Ovary (tissue), 9 donors: ENCODE measurements around the gene PAK1. TPM values are rescaled to one million over a fixed set of nuclear protein-coding genes. Genes with fewer than 3 reads are reported as not detected.

Experiments used
- DNase-seq, 5 donors: peaks; one replicate each; pipeline ENCODE4 v3.0.0-alpha.2; 2019 to 2020
- H3K27ac ChIP-seq, 2 donors: fragments of 200-600 bp; one replicate each; pipeline versions ENCODE4 v1.5.1 to v1.8.0; 2019 to 2022
- H3K27me3 ChIP-seq: fragments of 200-600 bp; one replicate; pipeline ENCODE4 v1.8.0; 2022
- H3K36me3 ChIP-seq: fragments of 200-600 bp; sonication (generic); one replicate; pipeline ENCODE4 v1.5.1; 2019
- H3K4me1 ChIP-seq: one replicate; pipeline ENCODE4 v1.8.1; 2013; ENCODE audit warnings: mild to moderate bottlenecking, moderate library complexity; ENCODE audit not compliant: insufficient read depth
- H3K4me3 ChIP-seq: fragments of 200-600 bp; sonication (generic); one replicate; pipeline ENCODE4 v1.5.1; 2017
- H3K9me3 ChIP-seq, 2 donors: fragments of 200-600 bp in 1 of 2; sonication (generic) in 1 of 2; one replicate each; pipeline versions ENCODE4 v1.5.1 to v1.8.1; 2013 to 2019; ENCODE audit warnings: mild to moderate bottlenecking in 1 of 2, moderate library complexity in 1 of 2
- CTCF ChIP-seq, 3 donors: fragments of 450-650 bp in 2 of 3; fragments of 200-600 bp in 1 of 3; IDR thresholded peaks; one replicate each; pipeline versions ENCODE4 v1.5.1 to v1.8.0; 2016 to 2022; ENCODE audit warnings: antibody characterized with exemption in 3 of 3, mild to moderate bottlenecking in 1 of 3
- EP300 ChIP-seq: sonication (generic); formaldehyde crosslinking; IDR thresholded peaks from one replicate; pipeline ENCODE4 v1.6.1; 2017; ENCODE audit warnings: antibody characterized with exemption
- POLR2A ChIP-seq: fragments of 450-650 bp; IDR thresholded peaks from one replicate; pipeline ENCODE4 v1.6.1; 2017; ENCODE audit warnings: antibody characterized with exemption, mild to moderate bottlenecking, moderate library complexity
- WGBS, 3 donors: extraction: QIAGEN DNeasy Blood & Tissue Kit in 1 of 3; methylation state at CpG; one replicate each; pipeline versions ENCODE4 v1.1.5 to v1.1.7; 2013 to 2017; 5-methylcytosine and 5-hydroxymethylcytosine counted together
- intact Hi-C, 4 donors: fragments of 100-400 bp; cut with DNase I; formaldehyde crosslinking; loops; one replicate each; pipeline versions ENCODE4 v1.11.0 to v1.15.1; 2022 to 2023
- polyA plus RNA-seq, 2 donors: library from polyadenylated mRNA; stranded (reverse); fragments of 200-250 nt in 1 of 2; fragments of 350-450 nt in 1 of 2; fragmentation: Illumina TruSeq in 1 of 2; extraction: RNeasy Lipid Tissue Mini Kit (QIAGEN cat#74804) in 1 of 2; gene quantifications; one replicate each; pipeline ENCODE4 v1.2.3, GENCODE V29; 2013 to 2014
- total RNA-seq, 7 donors: library from RNA; depleted of rRNA in 2 of 7; stranded (reverse); fragments of >200 nt in 2 of 7; fragmentation: NEBNext Ultra II Directional in 3 of 7; extraction: Animal tissue kit (Norgen Biotek cat#: 25700) in 3 of 7; gene quantifications; one replicate each; pipeline versions ENCODE4 v1.1.0 to v1.2.4, GENCODE V29; 2016 to 2023
- donor health status: DM: no; HTN: no; CAD: no; lungs with moderate emphysema.
- donor health status: DM: no; HTN: no; CAD: no.
- donor health status: Bipolar disorder and iron deficiency.
- donor health status: DM: yes; HTN: yes; CAD: no.
- donor health status: DM: no; HTN: no; CAD: no.
- donor health status: DM: yes; HTN: yes; CAD: no.

PAK1 gene
- total and polyA plus RNA-seq, 9 donors: 18.4 to 53.0 (median 42.3) TPM

GRCh38 chr11:77421041-77421723 lies 52.7 kb downstream of the PAK1 start:
- TF ChIP-seq EP300: no peak
- TF ChIP-seq POLR2A: no peak
- Histone ChIP-seq H3K4me1 (no peaks in the 10 kb centered on the region), H3K36me3 (no peaks in the 10 kb centered on the region), H3K27me3 (no peaks in the 10 kb centered on the region), H3K4me3 (no peak overlapping the region), H3K27ac (no peak overlapping the region), H3K9me3 (no peaks in the 10 kb centered on the region)
- DNase-seq: no peak
- intact Hi-C loops: no loop called here
- WGBS, 3 donors: 93 to 98% (median 94%) methylated on average over 2 of the region's 2 CpGs

DNA sequence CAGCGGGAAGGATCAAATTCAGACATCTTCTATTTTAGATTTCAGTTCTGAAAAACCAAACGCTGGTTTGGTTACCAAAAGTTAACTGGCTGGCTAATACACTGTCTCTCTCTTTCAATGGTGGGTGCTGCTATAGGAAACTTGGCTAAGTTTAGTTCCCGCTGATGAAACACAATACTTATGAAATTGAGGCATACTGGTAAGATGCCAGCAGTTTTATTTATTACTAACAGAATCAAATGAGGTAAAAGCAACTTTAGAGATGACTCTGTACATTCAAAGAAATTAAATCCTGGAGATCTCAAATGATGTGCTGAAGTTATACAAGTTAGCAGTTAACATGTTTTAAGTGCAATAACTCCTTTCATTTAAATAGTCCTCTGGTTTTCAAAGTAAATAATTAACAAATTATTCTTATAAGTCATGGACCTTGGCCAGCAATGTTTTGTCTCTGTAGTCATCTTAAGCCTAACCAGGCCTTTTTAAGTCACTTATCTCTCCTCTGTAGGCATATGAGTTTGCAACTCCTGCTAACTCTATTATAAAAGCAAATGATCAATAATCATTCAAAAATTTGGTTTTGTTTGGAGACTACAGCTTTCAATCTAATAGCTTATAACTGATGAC lies 54.8 kb downstream of the PAK1 start:
- TF ChIP-seq POLR2A (no peak), EP300 (no peak), CTCF (IDR thresholded peaks at IDR 0.05) (no peak)
- intact Hi-C loops: no loop called here
- WGBS, 3 donors: 81 to 83% (median 82%) methylated on average over 3 of the region's 3 CpGs
- H3K27me3 ChIP-seq: no peaks in the 10 kb centered on the region
- no peaks in the 10 kb centered on the region for H3K9me3 ChIP-seq
- no peak overlapping the region for H3K27ac ChIP-seq
- H3K4me3 ChIP-seq: no peak overlapping the region
- no peaks in the 10 kb centered on the region for H3K4me1 ChIP-seq
- H3K36me3 ChIP-seq: no peaks in the 10 kb centered on the region
- no peak for DNase-seq

DNA sequence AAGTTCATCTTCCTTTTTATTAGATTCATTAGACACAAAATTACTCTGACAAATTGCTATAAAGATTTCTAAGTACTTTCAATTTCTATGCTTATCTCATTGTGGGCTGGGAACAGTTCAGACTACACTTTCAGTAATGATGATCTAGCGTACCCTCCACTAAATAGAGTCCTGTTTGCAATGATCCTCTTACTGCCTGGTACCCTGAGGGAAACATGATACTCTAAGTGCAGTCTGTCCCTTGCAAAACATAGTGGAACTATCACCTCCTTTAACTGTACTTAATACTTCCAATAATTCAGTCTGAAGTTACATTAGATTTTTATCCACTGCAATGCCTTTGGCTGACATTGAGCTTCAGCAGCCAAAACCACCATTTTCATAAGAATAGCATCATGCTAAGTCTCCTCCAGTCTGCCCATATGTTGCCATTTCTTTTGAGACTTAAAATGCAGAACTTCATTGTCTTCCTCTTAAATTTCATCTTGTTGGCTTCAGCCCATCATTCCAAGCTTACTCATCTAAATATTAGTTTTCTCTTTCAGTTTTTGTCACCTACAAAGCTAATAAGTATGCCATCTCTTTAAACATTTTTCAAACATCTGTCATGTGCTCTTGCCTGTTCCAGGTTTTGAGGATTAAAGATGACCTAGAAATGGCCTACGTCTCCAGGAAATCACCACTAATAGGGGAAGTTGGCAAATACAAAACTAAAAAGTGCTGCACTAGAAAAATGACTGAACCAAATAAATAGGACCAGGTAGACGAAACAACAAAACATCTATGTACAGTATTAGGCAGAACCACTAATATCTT lies 55.5 kb downstream of the PAK1 start:
- no peaks in the 10 kb centered on the region for H3K36me3 ChIP-seq
- H3K27me3 ChIP-seq: no peaks in the 10 kb centered on the region
- intact Hi-C loops: no loop called here
- no peak overlapping the region for H3K27ac ChIP-seq
- no peak for DNase-seq
- H3K9me3 ChIP-seq: no peaks in the 10 kb centered on the region
- no peak for TF ChIP-seq EP300
- no peak for TF ChIP-seq POLR2A
- no peak for TF ChIP-seq CTCF (IDR thresholded peaks at IDR 0.05)
- H3K4me1 ChIP-seq: no peaks in the 10 kb centered on the region
- no peak overlapping the region for H3K4me3 ChIP-seq
- 79 to 83% (median 82%) methylated on average over 3 of the region's 3 CpGs for WGBS, 3 donors

GRCh38 chr11:77416357-77416756 lies 57.5 kb downstream of the PAK1 start:
- TF ChIP-seq EP300: no peak
- TF ChIP-seq POLR2A: no peak
- TF ChIP-seq CTCF (IDR thresholded peaks at IDR 0.05): no peak
- 91 to 97% (median 92%) methylated on average over 3 of the region's 3 CpGs for WGBS, 3 donors
- Histone ChIP-seq H3K36me3 (no peaks in the 10 kb centered on the region), H3K27me3 (no peaks in the 10 kb centered on the region), H3K9me3 (no peaks in the 10 kb centered on the region), H3K27ac (no peak overlapping the region), H3K4me1 (peaks cover 4% of the 10 kb centered on the region), H3K4me3 (no peak overlapping the region)
- DNase-seq: no peak
- intact Hi-C loops: no loop called here
